NCI-H1048 (cell line): ENCODE measurements around the gene RSKR.
"Not testable (repeated sequence)": the region's sequence is repeated elsewhere in the genome, so short reads cannot be mapped to it uniquely, and the experiment has no call there.

Experiments used
- DNase-seq: peaks from one replicate; lab custom pipeline; 2025; lab: John Stamatoyannopoulos, UW

The RSKR gene, protein sequence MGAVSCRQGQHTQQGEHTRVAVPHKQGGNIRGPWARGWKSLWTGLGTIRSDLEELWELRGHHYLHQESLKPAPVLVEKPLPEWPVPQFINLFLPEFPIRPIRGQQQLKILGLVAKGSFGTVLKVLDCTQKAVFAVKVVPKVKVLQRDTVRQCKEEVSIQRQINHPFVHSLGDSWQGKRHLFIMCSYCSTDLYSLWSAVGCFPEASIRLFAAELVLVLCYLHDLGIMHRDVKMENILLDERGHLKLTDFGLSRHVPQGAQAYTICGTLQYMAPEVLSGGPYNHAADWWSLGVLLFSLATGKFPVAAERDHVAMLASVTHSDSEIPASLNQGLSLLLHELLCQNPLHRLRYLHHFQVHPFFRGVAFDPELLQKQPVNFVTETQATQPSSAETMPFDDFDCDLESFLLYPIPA

GRCh38 chr17:28613931-28614381 is at the start of gene RSKR:
Gene RSKR (minus strand): TSS chr17:28614185. CDS start chr17:28614161, 24 bp downstream.
- no peak for DNase-seq

DNA sequence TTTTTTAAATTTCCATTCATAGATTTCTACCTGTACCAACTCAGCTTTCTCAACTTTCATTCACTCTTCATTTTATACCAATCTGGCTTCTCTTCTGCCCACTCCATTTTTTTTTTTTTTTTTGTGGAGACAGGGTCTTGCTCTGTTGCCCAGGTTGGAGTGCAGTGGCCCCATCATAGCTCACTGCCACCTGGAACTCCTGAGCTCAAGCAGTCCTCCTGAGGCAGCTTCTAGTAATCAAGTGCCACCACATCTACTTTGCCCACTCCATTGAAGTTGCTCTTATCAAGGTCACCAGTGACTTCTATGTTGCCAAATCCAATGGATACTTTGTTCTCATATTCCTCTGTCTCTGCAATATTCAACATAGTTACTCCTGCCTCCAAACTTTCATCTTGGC is 49.7 kb upstream of the RSKR start:
- no peak for DNase-seq

DNA sequence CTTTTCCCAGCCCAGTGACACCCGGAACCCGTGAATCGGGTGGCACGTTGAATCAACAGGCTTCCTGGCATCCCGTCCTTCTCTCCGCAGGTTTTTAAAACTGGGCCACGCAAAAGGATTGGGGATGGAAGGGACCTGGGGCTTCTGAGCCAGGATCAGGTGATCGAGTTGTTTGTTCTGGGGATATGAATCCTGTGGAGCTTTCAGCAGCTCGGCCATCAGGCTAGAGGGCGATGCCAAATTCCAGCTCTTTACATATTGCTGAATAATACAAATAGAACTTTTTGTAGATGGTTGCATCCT is 48.5 kb upstream of the RSKR start:
- DNase-seq = no peak

GRCh38 chr17:28661635-28662526 is 47.9 kb upstream of the RSKR start, which contains the start of the genes SDF2 and SUPT6H:
Gene SDF2 (minus strand): TSS chr17:28661906. CDS start chr17:28661876, 30 bp downstream.
Gene SUPT6H (plus strand): TSS chr17:28662205. CDS start chr17:28673402, 11,197 bp downstream.
- peak; percentile 54 for DNase-seq

DNA sequence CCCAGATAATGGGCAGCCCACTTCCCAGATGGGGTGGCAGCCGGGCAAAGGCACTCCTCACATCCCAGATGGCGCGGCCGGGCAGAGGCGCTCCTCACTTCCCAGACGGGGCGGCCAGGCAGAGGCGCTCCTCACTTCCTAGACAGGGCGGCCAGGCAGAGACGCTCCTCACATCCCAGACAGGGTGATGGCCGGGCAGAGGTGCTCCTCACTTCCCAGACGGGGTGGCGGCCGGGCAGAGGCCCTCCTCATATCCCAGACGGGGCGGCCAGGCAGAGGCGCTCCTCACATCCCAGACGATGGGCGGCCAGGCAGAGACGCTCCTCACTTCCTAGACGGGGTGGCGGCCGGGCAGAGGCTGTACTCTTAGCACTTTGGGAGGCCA is 45.5 kb upstream of the RSKR start:
- DNase-seq = not testable (repeated sequence)

- not testable (repeated sequence) for DNase-seq
Observed at GRCh38 chr17:28658766-28659496, 44.9 kb upstream of the RSKR start.

GRCh38 chr17:28658342-28658741 is 44.4 kb upstream of the RSKR start:
- not testable (repeated sequence) for DNase-seq

DNA sequence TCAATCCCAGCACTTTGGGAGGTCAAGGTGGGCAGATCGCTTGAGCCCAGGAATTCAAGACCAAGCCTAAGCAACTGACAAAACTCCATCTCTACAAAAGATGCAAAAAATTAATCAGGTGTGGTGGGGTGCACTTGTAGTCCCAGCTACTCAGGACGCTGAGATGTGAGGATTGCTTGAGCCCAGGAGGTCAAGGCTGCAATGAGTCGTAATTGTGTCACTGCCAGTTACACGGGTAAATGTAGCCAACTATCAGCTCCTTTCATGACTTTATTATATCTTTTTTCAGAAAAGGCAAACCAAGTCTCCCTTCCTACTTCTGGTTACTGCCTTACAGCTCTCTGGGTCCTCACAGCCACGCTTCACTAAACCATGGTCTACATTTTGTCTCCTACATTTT is 43.8 kb upstream of the RSKR start:
- no peak for DNase-seq

GRCh38 chr17:28655160-28655559 is 41.2 kb upstream of the RSKR start:
- no peak for DNase-seq

- no peak for DNase-seq
Observed at GRCh38 chr17:28648698-28649097, 34.7 kb upstream of the RSKR start.

GRCh38 chr17:28646039-28646754 is 32.2 kb upstream of the RSKR start:
- DNase-seq = no peak

DNA sequence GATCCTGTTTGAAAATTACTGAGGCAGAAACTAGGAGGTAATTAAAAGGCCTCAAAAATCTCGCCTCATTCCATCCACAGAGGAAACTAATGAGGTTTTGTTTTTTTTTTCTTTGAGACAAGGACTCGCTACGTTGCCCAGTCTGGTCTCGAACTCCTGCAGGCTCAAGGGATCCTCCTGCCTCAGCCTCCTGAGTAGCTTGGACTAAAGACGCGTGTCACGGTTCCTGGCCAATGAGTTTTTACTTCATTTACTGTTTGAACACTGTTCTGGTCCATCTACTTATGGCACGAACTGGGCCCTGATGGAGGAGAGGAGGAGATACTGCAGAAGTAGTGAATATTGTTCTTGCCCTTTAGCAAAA is 31.6 kb upstream of the RSKR start:
- no peak for DNase-seq

DNA sequence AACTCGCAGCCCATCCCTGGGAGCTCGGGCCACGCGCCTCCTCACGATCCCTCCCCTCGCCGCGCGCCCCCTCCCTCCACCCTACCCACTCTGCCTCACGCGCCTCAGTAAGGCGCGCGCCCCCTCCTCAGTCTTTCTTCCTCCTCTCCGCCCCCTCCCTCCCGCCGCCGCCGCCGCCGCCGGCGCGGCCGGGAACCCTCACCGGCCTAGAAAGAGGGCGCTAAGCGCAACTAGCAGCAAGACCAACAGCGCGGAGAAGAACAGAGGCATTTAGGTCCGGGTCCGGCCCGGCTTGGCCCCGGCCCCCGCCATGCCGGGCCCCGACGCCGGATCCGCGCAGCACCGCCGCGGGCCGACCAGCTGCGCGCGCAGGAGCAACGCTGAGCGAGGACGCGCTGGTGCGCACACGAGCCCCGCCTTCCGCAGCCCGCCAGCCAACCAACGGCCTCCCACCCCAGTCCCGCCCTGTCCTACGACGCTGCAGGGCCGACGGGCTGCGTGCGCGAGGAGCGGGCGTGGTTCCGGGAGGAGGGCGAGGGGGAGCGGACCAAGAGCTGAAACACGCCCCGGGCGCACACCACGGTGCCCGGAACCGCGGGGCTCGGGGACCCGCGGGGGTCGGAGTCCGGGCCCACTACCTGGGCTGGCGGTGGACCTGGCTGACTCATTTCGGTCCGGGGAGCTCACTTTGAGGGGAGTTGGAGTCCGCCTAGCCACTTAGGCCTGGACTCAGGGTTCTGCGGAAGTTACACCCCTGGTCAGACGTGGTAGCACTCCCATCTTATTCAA is 31.0 kb upstream of the RSKR start, which contains the start of gene BLTP2:
Gene BLTP2 (minus strand): TSS at position 372 of the 789 bp plus-strand sequence. CDS start 102 bp downstream, at position 270.
- peak; percentile 93 for DNase-seq

GRCh38 chr17:28643983-28644786 is 30.2 kb upstream of the RSKR start:
- no peak for DNase-seq

- DNase-seq = no peak
Observed at GRCh38 chr17:28641579-28641978, 27.6 kb upstream of the RSKR start.

GRCh38 chr17:28635506-28635905 is 21.5 kb upstream of the RSKR start:
- DNase-seq = no peak

- DNase-seq = no peak
Observed at GRCh38 chr17:28634206-28634865, 20.4 kb upstream of the RSKR start.

DNA sequence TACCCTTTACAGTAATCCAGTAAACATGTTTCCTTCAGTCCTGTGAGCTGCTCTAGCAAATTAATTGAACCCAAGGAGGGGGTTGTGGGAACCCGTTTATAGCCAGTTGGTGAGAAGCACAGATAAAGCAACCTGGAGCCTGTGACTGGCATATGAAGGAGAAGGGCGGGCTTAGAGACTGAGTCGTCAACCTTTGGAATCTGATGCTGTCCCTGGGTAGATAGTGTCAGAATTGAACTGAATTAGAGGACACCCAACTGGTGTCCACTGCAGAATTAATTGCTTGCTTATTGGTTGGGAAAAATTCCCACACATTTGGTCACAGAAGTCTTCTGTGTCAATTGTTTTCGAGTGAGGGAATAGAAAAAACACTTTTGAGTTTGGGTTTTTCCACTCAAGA is 12.8 kb upstream of the RSKR start:
- no peak for DNase-seq

DNA sequence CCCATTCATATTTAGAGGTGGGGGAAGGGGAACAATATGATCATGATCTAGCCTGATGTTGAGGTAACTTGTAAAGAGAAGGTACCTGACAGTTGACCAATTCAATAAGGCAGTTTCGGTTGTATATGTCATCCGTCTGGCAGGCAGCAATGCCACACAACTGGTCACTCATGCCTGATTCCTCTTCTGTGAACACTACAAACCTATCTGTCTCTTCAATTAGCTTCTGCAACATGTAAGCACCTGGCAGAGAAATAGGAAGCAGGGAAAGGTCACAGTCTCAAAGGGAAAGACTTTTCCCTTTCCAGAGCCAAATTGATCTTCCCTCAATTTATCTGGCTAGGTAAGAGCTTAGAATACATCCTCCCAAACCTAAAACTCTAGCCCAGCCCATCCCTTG is 10.2 kb upstream of the RSKR start:
- no peak for DNase-seq
